Activated T-helper 1 cell treated with anti-CD3 and anti-CD28 coated beads, Interleukin-12 subunit alpha, Interleukin-12 subunit beta, Interleukin-2, Interleukin-4 antibody, amounts not matched to agents 30 ng/mL and 10 ng/mL and 1 ng/mL, durations not matched to agents 14 hours and 24 hours and 36 hours (primary cell): ENCODE data around the gene CPNE1. TPM values are rescaled to one million over a fixed set of nuclear protein-coding genes. Genes with fewer than 3 reads are reported as not detected.
"Not testable (repeated sequence)": the region's sequence is repeated elsewhere in the genome, so short reads cannot be mapped to it uniquely, and the experiment has no call there.

ENCODE experiments used
- DNase-seq: peaks from one replicate; pipeline ENCODE4 v3.0.0; 2021; ENCODE audit warnings: low spot score
- H3K27ac Mint-ChIP-seq: one replicate; pipeline ENCODE4 v1.8.0; 2021; ENCODE audit warnings: mild to moderate bottlenecking, mixed read lengths
- H3K27me3 Mint-ChIP-seq: one replicate; pipeline ENCODE4 v1.8.0; 2022; ENCODE audit warnings: mild to moderate bottlenecking, moderate library complexity, mixed read lengths; ENCODE audit not compliant: insufficient read depth
- H3K36me3 Mint-ChIP-seq: one replicate; pipeline ENCODE4 v1.8.0; 2021; ENCODE audit warnings: low read depth, mixed read lengths
- H3K4me1 Mint-ChIP-seq: one replicate; pipeline ENCODE4 v1.8.0; 2021; ENCODE audit warnings: low read depth, mixed read lengths
- H3K4me3 Mint-ChIP-seq: one replicate; pipeline ENCODE4 v1.8.0; 2021; ENCODE audit warnings: mild to moderate bottlenecking, moderate library complexity, mixed read lengths
- H3K9me3 Mint-ChIP-seq: one replicate; pipeline ENCODE4 v1.8.0; 2021; ENCODE audit warnings: mixed read lengths
- intact Hi-C: fragments of 100-400 bp; cut with micrococcal nuclease; formaldehyde crosslinking; loops from one replicate; pipeline ENCODE4 v1.15.1; 2024
- total RNA-seq: library from RNA; stranded (reverse); gene quantifications from 2 replicates; pipeline ENCODE4 v1.2.3, GENCODE V29; 2022

CPNE1 gene
- total RNA-seq, 1 donor from 2014 or later: 304 TPM

DNA sequence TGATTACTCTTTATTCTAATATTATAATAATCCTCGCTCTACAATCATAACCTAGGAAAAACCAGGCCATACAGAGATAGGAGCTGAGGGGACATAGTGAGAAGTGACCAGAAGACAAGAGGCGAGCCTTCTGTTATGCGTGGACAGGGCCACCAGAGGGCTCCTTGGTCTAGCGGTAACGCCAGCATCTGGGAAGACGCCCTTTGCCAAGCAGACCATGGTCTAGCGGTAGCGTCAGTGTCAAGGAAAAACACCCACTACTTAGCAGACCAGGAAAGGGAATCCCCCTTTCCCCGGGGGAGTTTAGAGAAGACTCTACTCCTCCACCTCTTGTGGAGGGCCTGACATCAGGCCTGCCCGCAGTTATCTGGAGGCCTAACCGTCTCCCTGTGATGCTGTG, 22.2 kb upstream of the CPNE1 start:
- DNase-seq, H3K9me3 Mint-ChIP-seq, H3K27me3 Mint-ChIP-seq, H3K4me1 Mint-ChIP-seq, H3K4me3 Mint-ChIP-seq, H3K27ac Mint-ChIP-seq, intact Hi-C loops: not testable (repeated sequence)
- peaks cover 26% of the 10 kb centered on the region for H3K36me3 Mint-ChIP-seq

GRCh38 chr20:35685368-35685767, 20.7 kb upstream of the CPNE1 start:
- peaks cover 24% of the 10 kb centered on the region for H3K36me3 Mint-ChIP-seq
- H3K27ac Mint-ChIP-seq, H3K4me3 Mint-ChIP-seq, H3K27me3 Mint-ChIP-seq, H3K9me3 Mint-ChIP-seq, H3K4me1 Mint-ChIP-seq, DNase-seq, intact Hi-C loops: not testable (repeated sequence)

DNA sequence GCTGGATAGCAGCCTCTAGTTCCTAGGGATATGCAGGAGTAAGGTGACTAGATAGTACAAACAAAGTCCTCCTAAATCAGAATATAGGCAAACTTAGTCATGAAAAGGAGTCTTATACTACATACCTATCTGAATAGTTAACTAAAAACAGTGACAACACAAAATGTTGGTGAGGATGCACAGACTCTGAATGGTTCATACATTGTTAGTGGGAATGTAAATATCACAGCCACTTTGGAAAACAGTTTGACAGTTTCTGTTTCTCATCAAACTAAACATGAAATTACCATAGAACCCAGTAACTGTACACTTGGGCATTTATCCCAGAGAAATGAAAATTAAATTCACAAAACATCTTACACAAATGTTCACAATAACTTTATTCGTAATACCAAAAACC, 17.3 kb upstream of the CPNE1 start:
- Mint-ChIP-seq H3K9me3 (no peaks in the 10 kb centered on the region), H3K4me1 (no peaks in the 10 kb centered on the region), H3K27ac (no peak overlapping the region), H3K27me3 (no peaks in the 10 kb centered on the region), H3K36me3 (peaks cover 11% of the 10 kb centered on the region), H3K4me3 (no peak overlapping the region)
- intact Hi-C loops: no loop called here
- DNase-seq: no peak

- Mint-ChIP-seq H3K36me3 (peaks cover 8% of the 10 kb centered on the region), H3K27me3 (no peaks in the 10 kb centered on the region), H3K4me1 (no peaks in the 10 kb centered on the region), H3K9me3 (no peaks in the 10 kb centered on the region), H3K27ac (no peak overlapping the region), H3K4me3 (no peak overlapping the region)
- DNase-seq: no peak
- intact Hi-C loops: no loop called here
Measured at GRCh38 chr20:35680452-35681183, 15.9 kb upstream of the CPNE1 start.

GRCh38 chr20:35674921-35675320, 10.2 kb upstream of the CPNE1 start:
- no peaks in the 10 kb centered on the region for H3K27me3 Mint-ChIP-seq
- no peak overlapping the region for H3K4me3 Mint-ChIP-seq
- intact Hi-C loops: no loop called here
- H3K27ac Mint-ChIP-seq: no peak overlapping the region
- no peaks in the 10 kb centered on the region for H3K4me1 Mint-ChIP-seq
- peaks cover 24% of the 10 kb centered on the region for H3K36me3 Mint-ChIP-seq
- no peaks in the 10 kb centered on the region for H3K9me3 Mint-ChIP-seq
- no peak for DNase-seq

GRCh38 chr20:35673884-35674283, 9.2 kb upstream of the CPNE1 start:
- H3K27ac Mint-ChIP-seq: no peak overlapping the region
- H3K4me3 Mint-ChIP-seq: no peak overlapping the region
- intact Hi-C loops: no loop called here
- no peak for DNase-seq
- no peaks in the 10 kb centered on the region for H3K9me3 Mint-ChIP-seq
- no peaks in the 10 kb centered on the region for H3K4me1 Mint-ChIP-seq
- H3K36me3 Mint-ChIP-seq: peaks cover 34% of the 10 kb centered on the region
- no peaks in the 10 kb centered on the region for H3K27me3 Mint-ChIP-seq

- Mint-ChIP-seq H3K27me3 (no peaks in the 10 kb centered on the region), H3K9me3 (no peaks in the 10 kb centered on the region), H3K4me1 (peaks cover 5% of the 10 kb centered on the region), H3K4me3 (no peak overlapping the region), H3K27ac (no peak overlapping the region), H3K36me3 (peaks cover 40% of the 10 kb centered on the region)
- intact Hi-C loops: loop anchor here (10.0 kb wide), 2 partner anchors 215 to 365 kb away; partner anchors contain the start of gene CEP250
- DNase-seq: no peak
Measured at GRCh38 chr20:35669681-35670080, 5.0 kb upstream of the CPNE1 start.

GRCh38 chr20:35669221-35669620, 4.5 kb upstream of the CPNE1 start:
- H3K4me3 Mint-ChIP-seq: no peak overlapping the region
- DNase-seq: no peak
- intact Hi-C loops: loop anchor here (10.0 kb wide), 2 partner anchors 214 to 364 kb away; partner anchors contain the start of gene CEP250
- H3K9me3 Mint-ChIP-seq: no peaks in the 10 kb centered on the region
- H3K27me3 Mint-ChIP-seq: no peaks in the 10 kb centered on the region
- peaks cover 40% of the 10 kb centered on the region for H3K36me3 Mint-ChIP-seq
- H3K4me1 Mint-ChIP-seq: peaks cover 5% of the 10 kb centered on the region
- H3K27ac Mint-ChIP-seq: no peak overlapping the region

GRCh38 chr20:35665949-35666288, 1.2 kb upstream of the CPNE1 start:
- peaks cover 35% of the 10 kb centered on the region for H3K4me1 Mint-ChIP-seq

GRCh38 chr20:35663516-35664465, 909 bp downstream of the CPNE1 start:
- no peaks in the 10 kb centered on the region for H3K9me3 Mint-ChIP-seq
- peaks cover 57% of the 10 kb centered on the region for H3K4me1 Mint-ChIP-seq
- H3K27me3 Mint-ChIP-seq: no peaks in the 10 kb centered on the region
- intact Hi-C loops: loop anchor here (1.0 to 10.0 kb wide), 9 partner anchors 36 to 799 kb away; partner anchors contain the start of genes CEP250, NFS1, RBM39 and ROMO1
- peak overlapping the region; percentile 95 for H3K4me3 Mint-ChIP-seq
- H3K36me3 Mint-ChIP-seq: peaks cover 21% of the 10 kb centered on the region
- DNase-seq: peak; percentile 64
- H3K27ac Mint-ChIP-seq: peak overlapping the region; percentile 99

More at GRCh38 chr20:35665949-35666288, 1.2 kb upstream of the CPNE1 start:
- no peak for DNase-seq
- Mint-ChIP-seq H3K36me3 (peaks cover 39% of the 10 kb centered on the region), H3K27me3 (no peaks in the 10 kb centered on the region), H3K27ac (peak overlapping the region; percentile 30), H3K9me3 (no peaks in the 10 kb centered on the region), H3K4me3 (peak overlapping the region; percentile 8)
- intact Hi-C loops: loop anchor here (1.0 to 10.0 kb wide), 3 partner anchors 124 to 361 kb away; partner anchors contain the start of genes CEP250 and ERGIC3

DNA sequence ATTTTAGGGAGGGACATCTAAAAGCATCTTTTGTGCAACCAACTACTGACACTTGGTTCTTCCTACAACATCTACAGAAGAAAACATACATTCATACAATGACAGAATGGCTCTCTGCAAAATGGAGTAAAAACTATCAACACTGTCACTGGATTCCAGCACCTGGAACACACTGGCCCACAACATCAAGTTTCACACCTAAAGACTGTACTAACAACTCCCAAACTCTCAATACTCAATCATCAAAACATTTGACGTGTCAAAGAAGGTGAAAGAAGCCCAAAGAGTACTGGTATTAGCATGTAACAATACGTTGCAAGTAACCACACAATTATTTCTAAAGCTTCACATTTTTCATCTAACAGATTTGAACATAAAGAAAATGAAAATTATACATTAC, 2.1 kb downstream of the CPNE1 start:
- no peaks in the 10 kb centered on the region for H3K9me3 Mint-ChIP-seq
- H3K27me3 Mint-ChIP-seq: no peaks in the 10 kb centered on the region
- peak overlapping the region; percentile 95 for H3K4me3 Mint-ChIP-seq
- peaks cover 20% of the 10 kb centered on the region for H3K36me3 Mint-ChIP-seq
- H3K4me1 Mint-ChIP-seq: peaks cover 61% of the 10 kb centered on the region
- peak overlapping the region; percentile 99 for H3K27ac Mint-ChIP-seq
- intact Hi-C loops: loop anchor here (2.0 to 10.0 kb wide), 5 partner anchors 60 to 800 kb away; partner anchors contain the start of genes CEP250 and TRPC4AP
- no peak for DNase-seq

DNA sequence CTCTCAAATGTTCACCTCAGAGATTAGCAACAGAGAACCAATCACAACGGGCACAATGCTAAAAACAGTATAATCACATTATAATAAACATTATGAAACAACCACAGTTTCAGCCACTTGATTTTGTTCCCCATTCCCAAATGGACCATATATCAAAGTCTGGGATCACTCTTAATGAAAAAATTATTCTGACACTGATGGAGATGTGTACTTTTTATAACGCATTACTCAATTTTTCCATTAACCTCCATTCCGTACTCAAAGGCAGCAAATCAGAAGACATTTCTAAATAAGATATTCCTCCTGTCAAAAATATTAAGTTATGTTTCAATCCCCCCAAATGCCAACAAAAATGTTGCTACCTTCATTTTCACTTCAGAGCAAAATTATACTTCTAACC, 2.8 kb downstream of the CPNE1 start:
- Mint-ChIP-seq H3K4me1 (peaks cover 68% of the 10 kb centered on the region), H3K27me3 (no peaks in the 10 kb centered on the region), H3K27ac (peak overlapping the region; percentile 99), H3K4me3 (peak overlapping the region; percentile 95), H3K9me3 (no peaks in the 10 kb centered on the region), H3K36me3 (peaks cover 24% of the 10 kb centered on the region)
- intact Hi-C loops: loop anchor here (1.0 to 10.0 kb wide), 7 partner anchors 46 to 953 kb away; partner anchors contain the start of genes CEP250 and TRPC4AP
- no peak for DNase-seq
